HG02678 (cell line): ENCODE data around the gene S100A16.
A peak's percentile ranks its signal among the peaks of the same experiment; 100 is the strongest.

Experiments
- ATAC-seq: cut with Tn5 transposase; IDR thresholded peaks from one replicate; pipeline ENCODE4 v1.9.1; 2021; ENCODE audit warnings: mild to moderate bottlenecking, moderate library complexity; ENCODE audit not compliant: unreplicated experiment

The S100A16 gene

GRCh38 chr1:153616144-153616916 is 3.4 kb upstream of the S100A16 start, which contains the start of gene S100A14:
Gene S100A14 (minus strand): TSS chr1:153616325. CDS start chr1:153615858, 467 bp downstream.
- no peak for ATAC-seq

DNA sequence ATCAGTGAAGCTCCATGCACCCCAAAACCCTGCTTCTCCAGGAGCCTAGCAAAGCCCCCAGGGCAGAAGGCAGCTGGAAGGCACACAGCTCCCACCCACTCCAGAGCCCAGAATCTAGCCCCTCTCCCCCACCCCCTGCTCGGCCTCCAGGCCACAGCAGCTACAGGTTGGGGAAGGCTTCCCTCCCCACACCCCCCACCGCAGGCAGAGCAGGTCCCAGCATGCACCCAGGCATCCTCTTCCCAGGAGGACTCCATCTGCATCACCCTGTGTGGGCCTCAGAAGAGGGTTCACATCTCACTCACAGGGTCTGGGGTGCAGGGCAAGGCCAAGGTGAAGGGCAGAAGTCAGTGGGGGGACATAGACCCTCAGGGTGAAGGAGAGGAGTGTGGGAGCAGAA is 2.5 kb upstream of the S100A16 start:
- no peak for ATAC-seq

GRCh38 chr1:153614906-153615305 is 2.0 kb upstream of the S100A16 start:
- no peak for ATAC-seq

GRCh38 chr1:153614189-153614900 is 1.4 kb upstream of the S100A16 start:
- ATAC-seq, result no peak

GRCh38 chr1:153613406-153613805 is 469 bp upstream of the S100A16 start:
- ATAC-seq, result no peak

DNA sequence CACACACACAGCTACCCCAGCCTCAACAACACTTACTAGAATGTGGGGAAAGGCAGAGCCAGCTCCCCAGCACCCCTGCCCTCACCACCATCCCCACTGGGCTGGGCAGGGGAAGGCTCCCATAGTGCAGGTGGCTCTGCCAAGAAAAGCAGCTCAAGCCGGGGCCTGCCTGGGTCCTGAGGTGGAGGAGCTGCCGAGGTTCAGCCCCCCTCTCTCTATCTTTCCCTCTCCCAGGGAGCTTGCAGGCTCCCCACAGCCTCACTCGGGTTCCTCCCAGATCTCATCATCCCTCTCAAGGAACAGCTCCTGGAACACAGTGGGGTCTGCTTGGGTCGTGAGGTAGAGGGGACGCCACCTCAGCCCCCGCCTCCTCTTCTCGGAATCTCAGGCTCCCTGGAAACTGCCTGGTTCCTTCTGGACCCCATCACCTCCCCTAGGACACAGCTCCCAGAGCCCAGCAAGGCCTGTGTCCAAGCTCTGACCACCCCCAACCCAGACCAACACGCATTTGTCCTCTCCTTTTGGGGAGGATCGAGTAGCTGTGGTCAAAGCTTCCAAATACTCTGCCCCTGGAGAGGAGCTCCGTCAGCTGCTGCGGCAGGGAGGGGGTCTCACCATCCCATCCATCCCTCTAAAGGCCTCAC is 704 bp downstream of the S100A16 start:
- ATAC-seq, result no peak

DNA sequence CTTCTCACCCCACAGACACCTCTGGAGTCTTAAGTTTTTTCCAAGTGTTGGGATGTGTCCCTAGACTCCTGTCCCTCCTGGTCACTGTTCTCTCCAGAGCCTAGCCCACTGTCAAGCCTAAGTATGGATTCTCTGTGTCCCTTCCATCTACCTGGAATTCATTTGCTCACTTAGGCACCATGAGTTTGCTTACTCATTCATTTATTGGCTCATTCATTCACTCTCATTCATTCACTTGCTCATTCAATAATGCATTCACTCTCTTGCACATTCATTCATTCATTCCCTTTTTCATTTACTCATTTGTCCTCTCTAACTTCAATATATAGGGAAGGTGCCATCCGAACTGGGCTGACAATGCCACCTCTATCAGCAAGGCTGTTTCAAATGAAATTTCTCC is 1.6 kb downstream of the S100A16 start:
- ATAC-seq, result no peak

- no peak for ATAC-seq
These were observed 2.1 kb downstream of the S100A16 start for GRCh38 chr1:153610811-153611301.

- ATAC-seq, result no peak
These were observed 2.6 kb downstream of the S100A16 start for GRCh38 chr1:153610334-153610733.

- ATAC-seq, result no peak
These were observed 3.4 kb downstream of the S100A16 start for GRCh38 chr1:153609585-153609907.

- ATAC-seq, result no peak
These were observed 4.0 kb downstream of the S100A16 start for GRCh38 chr1:153608742-153609584.

- no peak for ATAC-seq
These were observed 4.8 kb downstream of the S100A16 start for GRCh38 chr1:153608089-153608682.

DNA sequence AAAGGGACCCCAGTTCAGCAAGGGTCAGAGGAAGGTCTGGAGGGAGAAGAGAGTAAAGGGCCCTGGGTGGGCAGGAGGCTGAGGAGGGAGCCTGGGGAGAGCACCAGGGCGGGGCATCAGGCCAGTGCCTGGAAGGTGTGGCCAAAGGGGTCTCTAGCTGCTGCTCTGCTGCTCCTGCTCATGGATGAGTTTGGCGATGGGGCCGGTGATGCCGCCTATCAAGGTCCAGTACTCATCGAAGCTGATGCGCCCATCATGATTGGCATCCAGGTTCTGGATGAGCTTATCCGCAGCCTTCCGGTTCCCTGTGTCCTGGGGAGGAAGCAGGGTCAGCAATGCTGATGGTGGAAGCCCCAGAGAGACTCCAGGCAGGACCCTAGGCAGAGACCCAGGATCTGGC is 5.6 kb downstream of the S100A16 start:
- ATAC-seq, result no peak

DNA sequence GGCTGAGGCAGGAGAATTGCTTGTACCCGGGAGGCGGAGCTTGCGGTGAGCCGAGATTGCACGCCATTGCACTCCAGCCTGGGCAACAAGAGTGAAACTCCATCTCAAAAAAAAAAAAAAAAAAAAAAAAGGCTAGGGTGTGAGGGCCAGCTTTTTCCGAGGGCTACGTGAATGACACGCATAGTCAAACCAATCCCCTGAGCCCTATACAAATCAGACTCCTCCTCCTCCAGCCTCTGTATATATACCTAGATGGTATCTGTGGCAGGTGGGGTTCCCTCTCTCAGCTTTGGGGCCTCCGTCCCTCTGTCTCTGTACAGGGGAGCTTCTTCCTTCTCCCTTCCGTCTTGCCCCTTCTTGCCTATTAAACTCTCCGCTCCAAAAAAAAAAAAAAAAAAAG is 6.7 kb downstream of the S100A16 start:
- ATAC-seq, result no peak

DNA sequence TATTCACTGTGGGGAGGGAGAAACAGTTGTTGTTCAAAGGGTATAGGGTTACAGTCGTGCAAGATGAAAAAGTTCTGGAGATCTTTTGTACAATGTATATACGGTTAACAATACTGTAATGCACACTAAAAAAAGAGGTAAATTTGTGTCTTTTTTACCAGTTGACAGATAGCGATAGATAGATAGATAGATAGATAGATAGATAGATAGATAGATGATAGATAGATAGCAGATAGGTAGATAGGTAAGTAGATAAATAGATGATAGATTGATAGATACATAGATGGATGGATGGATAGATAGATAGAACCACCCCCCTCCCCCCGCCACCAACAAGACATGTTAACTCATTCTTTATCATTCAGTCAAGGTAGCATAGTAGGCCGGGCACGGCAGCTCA is 10.2 kb downstream of the S100A16 start:
- no peak for ATAC-seq

- no peak for ATAC-seq
These were observed 13.1 kb downstream of the S100A16 start for GRCh38 chr1:153599847-153600246.

GRCh38 chr1:153598309-153599172 is 14.4 kb downstream of the S100A16 start:
- ATAC-seq, result peak; percentile 98

DNA sequence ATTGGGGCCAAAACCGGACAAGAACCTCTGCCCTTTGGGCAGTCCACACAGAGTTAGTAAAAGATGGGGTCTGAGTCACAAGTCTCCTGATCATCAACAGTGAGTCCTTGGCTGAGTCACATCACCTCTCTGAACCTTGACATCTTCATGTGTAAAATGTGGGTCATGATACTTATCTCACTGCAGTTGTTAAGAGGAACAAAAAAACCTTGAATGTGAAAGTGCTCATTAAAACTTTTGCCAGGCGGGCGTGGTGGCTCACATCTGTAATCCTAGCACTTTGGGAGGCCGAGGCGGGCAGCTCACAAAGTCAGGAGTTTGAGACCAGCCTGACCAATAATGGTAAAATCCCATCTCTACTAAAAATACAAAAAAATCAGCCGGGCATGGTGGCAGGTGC is 15.7 kb downstream of the S100A16 start:
- no peak for ATAC-seq

DNA sequence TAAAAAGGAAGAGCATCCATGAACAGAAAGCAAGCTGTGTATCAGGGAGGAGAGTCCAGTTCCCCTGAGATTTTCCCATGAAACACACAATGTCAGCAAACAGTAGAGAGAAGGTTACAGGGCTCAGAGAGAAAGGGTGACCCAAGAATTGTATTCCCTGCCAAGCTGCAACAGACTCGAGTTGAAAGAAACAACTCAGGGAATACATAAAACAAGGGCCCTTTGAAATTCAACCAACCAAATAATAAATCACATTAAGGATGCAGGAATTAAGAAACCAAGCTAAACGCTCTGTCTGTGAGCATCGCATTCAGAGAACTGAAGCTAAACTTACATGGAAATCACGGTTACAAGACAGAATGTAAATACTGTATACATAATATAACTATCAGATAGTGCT is 20.2 kb downstream of the S100A16 start:
- ATAC-seq, result no peak

GRCh38 chr1:153588482-153588881 is 24.5 kb downstream of the S100A16 start:
- no peak for ATAC-seq
